NCI-H187 (cell line): ENCODE measurements around the gene GPATCH1.
A peak's percentile ranks its signal among the peaks of the same experiment; 100 is the strongest.

ENCODE experiments used
- DNase-seq, 2 experiments: peaks; one replicate each; lab custom pipeline; 2025; lab: John Stamatoyannopoulos, UW

The GPATCH1 gene

GRCh38 chr19:33064458-33064791 lies 16.6 kb upstream of the GPATCH1 start:
- no peak for DNase-seq

- DNase-seq = peak; percentile 17 to 78
Measured at GRCh38 chr19:33064792-33065550, 16.0 kb upstream of the GPATCH1 start, which contains the start of gene RHPN2. RHPN2 (minus strand) TSS chr19:33064888; CDS start chr19:33064852, 36 bp downstream.

- DNase-seq = no peak
Measured at GRCh38 chr19:33066543-33066942, 14.4 kb upstream of the GPATCH1 start.

- DNase-seq = no peak
Measured at GRCh38 chr19:33067121-33067520, 13.9 kb upstream of the GPATCH1 start.

- no peak for DNase-seq
Measured at GRCh38 chr19:33071887-33072286, 9.1 kb upstream of the GPATCH1 start.

GRCh38 chr19:33075519-33075918 lies 5.5 kb upstream of the GPATCH1 start:
- DNase-seq = no peak

GRCh38 chr19:33085570-33086128 lies 4.7 kb downstream of the GPATCH1 start:
- DNase-seq = no peak

- DNase-seq = no peak
Measured at GRCh38 chr19:33086955-33087354, 6.0 kb downstream of the GPATCH1 start.

- DNase-seq = no peak
Measured at GRCh38 chr19:33089010-33089409, 8.0 kb downstream of the GPATCH1 start.

GRCh38 chr19:33090179-33090578 lies 9.2 kb downstream of the GPATCH1 start:
- DNase-seq = no peak

GRCh38 chr19:33093420-33094210 lies 12.6 kb downstream of the GPATCH1 start:
- no peak for DNase-seq

- DNase-seq = no peak
Measured at GRCh38 chr19:33094436-33095067, 13.6 kb downstream of the GPATCH1 start.

GRCh38 chr19:33096005-33096404 lies 15.0 kb downstream of the GPATCH1 start:
- DNase-seq = no peak

- no peak for DNase-seq
Measured at GRCh38 chr19:33098055-33098534, 17.1 kb downstream of the GPATCH1 start.

GRCh38 chr19:33100894-33101644 lies 20.1 kb downstream of the GPATCH1 start:
- no peak for DNase-seq

GRCh38 chr19:33102893-33103292 lies 21.9 kb downstream of the GPATCH1 start:
- DNase-seq = no peak

- DNase-seq = no peak
Measured at GRCh38 chr19:33108161-33108560, 27.2 kb downstream of the GPATCH1 start.

- no peak for DNase-seq
Measured at GRCh38 chr19:33110137-33110910, 29.3 kb downstream of the GPATCH1 start.

GRCh38 chr19:33111587-33111986 lies 30.6 kb downstream of the GPATCH1 start:
- no peak for DNase-seq

- DNase-seq = no peak
Measured at GRCh38 chr19:33114312-33114711, 33.3 kb downstream of the GPATCH1 start.

- DNase-seq = no peak
Measured at GRCh38 chr19:33117501-33117900, 36.5 kb downstream of the GPATCH1 start.
